Activated CD8-positive, alpha-beta memory T cell treated with anti-CD3 and anti-CD28 coated beads for 4 hours (primary cell): Measurements from ENCODE around the gene SRGAP1.

ENCODE experiments used
- DNase-seq, 2 donors: peaks; one replicate each; pipeline ENCODE4 v3.0.0-alpha.2; 2020; ENCODE audit warnings: low read depth in 2 of 2

Gene SRGAP1

DNA sequence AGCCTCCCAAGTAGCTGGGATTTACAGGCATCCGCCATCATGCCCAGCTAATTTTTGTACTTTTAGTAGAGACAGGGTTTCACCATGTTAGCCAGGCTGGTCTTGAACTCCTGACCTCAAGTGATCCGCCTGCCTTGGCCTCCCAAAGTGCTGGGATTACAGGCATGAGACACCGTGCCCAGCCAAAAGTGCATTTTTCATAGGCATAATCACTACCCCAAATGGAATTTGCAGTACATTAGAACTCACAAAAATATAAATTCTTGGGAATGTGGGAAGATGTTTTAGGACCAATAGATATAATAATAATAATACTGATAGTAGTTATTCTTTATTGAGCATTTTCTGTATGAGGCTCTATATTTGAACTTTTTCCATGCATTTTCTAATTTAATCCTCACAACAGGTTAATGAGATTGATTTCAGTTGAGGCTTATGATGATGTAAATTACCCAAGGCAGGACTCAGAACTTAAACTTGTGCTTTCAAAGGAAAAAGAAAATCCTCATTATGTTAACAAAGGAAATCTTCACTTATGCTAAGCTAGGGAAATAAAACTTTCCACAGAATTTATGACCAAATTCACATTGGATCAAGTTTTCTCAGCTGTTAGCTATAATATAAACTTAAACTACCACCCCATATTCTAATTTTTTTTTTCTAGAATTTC, 121.6 kb downstream of the SRGAP1 start:
- DNase-seq = no peak

DNA sequence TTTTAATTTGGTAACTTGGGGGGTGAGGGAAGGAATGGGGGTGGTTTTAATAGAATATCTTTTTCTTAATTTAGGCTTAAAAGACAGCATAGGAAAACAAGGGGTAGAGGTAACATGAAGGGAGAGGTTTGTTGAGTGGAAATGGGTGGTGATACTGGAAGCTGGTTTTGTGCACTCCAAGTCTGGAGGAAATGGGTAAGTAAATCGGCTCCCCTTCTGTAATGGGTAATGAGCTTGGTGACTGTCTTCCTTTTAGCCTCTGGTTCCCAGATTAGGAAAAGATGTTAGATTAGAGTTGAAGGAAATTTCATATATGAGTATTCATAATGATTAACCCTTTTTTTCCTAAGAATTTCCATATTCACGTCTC, 122.1 kb downstream of the SRGAP1 start:
- no peak for DNase-seq

DNA sequence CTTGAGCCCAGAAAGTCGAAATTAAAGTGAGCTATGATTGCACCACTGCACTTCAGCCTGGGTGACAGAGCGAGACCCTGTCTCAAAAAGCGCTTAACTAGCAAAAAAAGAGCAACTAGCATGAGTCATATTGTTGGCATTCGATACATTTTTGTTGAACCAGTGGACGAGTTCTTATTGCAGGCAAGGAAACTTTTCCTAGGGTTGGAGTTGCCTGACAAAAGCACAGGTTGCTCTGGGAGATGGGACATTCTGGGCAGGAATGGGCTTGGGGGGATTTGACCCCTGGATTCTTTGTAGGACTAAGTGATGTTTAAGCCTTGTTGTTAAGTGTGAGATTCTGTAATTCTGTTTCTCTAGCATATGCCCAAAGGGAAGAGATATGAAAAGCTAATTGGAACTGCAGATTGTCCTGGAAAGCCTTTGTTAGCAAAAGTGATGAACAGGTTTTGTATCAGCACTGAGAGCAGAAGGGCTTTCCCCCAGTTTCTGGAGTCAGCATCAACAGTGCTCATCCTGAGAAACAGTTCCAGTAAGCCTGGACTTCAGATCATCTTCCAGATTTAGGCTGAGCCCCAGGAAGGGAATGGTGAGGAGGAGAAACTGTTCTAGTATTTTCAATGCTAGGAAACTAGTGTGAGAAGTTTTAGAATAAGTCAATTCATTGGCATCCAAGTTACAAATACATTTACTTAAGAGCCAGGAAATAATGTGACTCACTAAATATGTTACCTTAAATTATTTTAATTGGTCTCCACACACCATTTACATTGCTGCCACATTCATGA, 123.1 kb downstream of the SRGAP1 start:
- DNase-seq = no peak

DNA sequence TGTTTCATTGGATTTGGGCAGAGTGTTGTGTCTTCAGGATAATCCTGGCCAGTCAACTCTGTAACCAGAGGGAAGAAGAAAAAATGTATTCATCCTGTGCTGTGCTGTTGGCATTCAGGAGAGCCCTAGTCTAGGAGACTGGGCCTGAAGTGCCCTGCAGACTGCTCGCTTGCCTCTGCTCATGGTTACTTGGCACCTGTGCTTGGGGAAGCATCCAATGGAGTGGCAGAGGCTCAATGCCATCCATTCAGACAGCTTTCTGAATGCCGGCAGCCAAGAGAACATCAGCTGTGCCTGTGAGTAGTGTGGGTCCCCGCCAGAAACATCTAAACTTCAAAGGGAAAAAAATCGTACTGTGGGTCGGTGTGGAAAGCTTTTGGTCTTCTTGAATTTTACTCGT, 124.2 kb downstream of the SRGAP1 start:
- DNase-seq = no peak

DNA sequence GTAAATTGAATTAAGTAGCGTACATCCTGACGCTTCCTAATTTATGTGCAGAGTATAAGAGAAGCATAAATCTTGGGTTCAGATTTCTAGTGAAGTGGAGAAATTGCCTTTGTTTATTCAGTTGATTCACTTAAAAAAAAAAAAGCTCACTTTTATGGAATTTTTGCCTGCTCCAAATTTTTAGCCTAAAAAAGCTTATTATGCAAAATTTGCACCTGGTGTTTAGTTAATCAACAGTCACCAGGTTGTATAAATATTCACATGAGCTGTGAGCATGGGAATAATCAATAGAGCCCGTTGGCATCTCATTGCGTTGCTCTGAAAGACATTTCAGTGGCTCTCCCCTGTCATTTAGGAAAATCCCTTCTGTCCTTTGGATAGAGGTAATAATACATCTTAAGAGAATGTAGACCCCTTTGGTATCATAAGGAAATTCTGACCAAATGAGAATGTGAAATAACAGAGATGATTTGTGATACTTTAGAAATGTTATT, 132.4 kb downstream of the SRGAP1 start:
- DNase-seq = no peak

DNA sequence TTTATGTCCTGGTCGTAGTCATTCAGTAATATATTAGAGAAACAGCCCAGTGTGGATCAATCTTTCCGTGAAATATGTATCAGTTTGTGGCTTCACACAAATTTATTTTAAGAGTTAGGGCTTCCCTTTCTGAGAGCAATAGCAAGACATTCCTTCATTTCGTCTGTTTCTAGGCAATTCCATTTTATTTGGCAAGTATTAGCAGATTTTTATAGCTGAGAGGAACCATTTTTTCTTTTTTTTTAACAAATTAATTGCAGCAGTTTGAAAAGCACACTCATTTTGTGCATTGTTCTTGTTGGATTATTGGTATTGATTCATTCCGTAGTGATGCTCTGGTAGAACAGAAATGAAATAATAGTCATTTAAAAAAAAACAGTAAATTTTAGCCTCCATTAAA, 132.9 kb downstream of the SRGAP1 start:
- DNase-seq = no peak

DNA sequence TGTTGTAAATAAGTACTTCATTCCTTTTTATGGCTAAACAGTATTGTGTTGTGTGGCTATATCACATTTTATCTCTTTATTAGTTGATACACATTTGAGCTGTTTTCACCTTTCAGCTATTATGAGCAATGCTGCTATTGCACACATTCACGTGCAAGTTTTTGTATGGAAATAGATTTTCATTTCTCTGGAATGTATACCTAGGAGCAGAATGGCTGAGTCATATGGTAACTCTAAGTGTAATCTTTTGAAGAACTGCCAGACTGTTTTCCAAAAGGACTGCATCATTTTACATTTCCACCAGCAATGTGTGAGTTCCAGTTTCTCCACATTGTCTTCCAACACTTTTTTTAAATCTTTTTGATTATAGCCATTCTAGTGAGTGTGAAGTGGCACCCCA, 134.0 kb downstream of the SRGAP1 start:
- DNase-seq = no peak

DNA sequence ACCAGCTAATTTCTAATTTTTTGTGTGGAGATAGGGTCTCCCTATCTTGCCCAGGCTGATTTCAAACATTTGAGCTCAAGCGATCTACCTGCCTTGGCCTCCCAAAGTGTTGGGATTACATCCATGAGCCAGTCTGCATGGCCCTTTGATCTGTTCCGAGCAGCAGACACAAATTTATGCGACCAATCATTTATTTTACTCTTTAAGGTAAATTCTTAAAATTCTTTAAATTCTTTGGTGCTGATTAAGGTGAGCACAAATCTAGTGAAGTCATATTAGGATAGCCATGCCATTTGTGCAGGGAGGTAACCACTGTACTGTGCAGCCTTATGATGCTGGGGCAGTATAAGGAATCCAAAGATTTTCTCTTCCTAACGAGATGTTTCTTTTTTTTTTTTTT, 135.7 kb downstream of the SRGAP1 start:
- DNase-seq = no peak

DNA sequence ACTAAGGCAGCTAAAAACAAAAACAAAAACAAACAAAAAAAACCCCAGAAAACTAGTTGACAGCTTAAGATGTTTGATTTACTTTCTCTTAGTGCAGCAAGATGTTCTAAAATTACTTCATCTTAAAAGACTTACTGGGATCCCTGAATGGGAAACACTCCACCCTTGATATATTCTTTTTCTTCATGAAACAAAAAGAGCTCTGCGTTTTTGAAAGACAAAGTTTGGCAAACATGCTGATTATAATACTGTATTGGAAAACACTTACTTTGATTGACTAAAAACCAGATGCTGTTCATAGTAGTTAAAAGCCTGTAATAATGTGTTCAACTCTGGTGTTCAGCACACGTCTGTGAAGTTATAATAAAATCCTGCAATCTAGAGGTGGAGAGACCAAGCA, 136.8 kb downstream of the SRGAP1 start:
- DNase-seq = no peak

DNA sequence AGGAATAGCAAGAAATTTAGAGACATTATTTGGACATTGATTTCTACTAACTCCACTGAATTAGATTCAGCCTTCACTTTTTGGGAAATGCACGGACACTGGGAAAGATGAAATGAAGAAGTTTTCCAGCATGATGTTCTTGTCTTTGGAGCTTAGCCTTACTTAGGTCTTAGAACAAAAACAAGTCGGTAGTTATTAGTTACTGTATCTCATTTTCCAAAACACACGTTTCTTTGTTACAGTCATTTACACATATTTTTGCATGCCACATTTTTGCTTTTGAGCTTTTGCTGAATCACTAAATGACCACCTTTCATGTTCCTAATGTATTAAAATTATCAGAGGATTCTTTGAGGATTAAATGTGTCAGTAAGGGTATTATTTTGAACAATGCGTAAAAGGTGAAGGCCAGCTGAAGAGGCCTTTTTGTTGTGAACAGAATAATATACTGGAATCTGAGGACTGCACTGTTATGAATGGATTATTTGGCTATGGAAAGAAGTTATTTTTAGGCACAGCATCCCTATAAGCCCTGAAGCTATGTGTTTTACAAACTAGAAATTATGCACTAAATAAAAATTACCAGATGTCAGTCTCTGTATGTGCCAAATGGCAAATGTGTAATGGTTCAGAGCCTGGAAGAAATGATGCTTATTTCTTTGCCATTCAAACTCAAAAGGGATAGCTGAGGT, 138.2 kb downstream of the SRGAP1 start:
- no peak for DNase-seq

DNA sequence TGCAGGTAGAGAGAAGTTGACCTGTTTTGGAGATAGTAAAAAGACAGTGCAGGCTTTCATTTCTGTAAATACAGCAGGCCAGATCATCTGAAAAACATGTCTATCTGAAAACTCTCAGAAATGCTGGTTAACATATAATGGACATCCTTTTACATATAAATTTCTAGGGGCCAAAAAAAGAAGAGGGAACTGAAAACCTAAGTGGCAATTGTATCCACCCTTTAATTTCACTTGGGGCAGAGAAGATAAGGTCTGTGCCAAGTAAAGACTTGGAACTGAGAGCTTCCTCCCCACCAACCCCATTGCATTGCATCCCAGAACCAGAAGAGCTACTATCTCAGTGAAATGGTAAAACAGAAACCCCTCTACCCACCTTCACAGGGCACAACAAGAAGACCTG, 141.0 kb downstream of the SRGAP1 start:
- no peak for DNase-seq

DNA sequence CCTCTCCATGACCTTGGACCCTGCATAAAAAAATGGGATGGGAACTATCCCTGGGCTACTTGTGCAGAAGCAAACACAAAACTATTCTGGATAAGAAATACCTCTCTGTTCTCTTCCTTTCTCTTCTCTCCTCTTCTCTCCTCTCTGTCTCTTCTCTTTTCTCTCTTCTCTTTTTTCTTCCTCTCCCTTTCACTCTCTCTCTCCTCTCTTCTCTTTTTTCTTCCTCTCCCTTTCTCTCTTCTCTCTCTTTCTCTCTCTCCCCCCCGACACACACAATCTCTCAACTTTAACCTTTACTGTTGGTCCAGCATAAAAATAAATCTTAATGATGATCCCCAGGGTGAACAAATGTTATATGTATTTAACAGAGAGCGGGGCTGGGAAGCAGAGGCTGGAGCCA, 141.4 kb downstream of the SRGAP1 start:
- no peak for DNase-seq

DNA sequence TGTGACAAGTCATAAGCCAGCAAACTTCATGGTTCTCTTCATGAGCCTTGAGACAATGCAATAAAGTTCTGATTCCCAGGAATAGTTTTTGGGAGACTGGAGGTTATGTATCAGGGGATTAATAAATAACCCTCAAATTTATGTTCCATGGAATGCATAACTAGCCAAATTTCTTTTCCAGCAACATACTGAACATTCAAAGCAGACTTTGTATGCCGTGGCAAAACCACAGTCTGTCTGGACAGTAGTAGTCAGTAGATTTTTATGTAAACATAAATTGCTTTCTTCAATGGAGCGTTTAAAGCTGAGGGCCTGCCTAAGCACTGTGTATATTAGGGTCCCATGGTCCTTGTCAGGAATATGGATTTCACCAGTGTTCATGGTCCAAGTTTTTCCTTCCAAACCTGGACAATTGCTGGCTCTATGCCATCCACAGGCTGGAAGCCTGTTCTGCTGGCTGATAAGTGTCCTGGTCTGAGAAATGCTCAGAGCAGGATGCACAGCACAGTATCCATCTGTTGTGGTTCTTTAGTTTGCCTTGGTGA, 144.9 kb downstream of the SRGAP1 start:
- DNase-seq = no peak

DNA sequence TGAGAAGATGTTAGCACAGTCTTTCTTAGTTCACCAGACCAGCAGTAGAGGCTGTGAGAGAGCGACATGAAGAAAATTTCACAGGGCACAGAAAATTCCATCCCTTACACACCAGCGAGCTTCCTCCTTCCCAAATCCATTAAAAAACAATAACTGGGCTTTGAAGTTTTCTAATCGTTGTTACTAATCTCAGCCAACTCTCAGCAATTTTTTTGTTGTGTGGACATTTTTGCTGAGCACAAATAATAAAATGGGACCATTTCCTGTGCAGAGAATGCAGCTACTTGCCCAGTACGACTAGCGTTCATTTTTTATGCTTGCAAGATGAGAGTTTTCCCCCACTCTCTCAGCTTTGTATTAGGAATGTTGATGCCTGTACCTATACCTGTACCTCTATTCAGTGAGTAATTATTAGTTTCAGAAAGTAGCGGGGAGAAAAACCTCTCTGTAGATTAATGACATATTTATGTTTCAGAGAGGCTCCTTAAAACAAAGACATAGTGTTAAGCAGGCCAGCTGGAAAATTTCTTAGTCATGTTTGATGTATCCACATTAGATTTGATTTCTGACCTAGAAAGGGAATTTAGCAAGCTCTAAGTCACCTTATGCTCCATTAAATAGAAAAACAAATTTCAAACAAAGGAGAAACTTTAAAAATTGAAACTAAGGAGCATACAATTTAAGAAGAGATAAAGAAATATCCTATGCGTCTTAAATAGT, 146.5 kb downstream of the SRGAP1 start:
- no peak for DNase-seq

DNA sequence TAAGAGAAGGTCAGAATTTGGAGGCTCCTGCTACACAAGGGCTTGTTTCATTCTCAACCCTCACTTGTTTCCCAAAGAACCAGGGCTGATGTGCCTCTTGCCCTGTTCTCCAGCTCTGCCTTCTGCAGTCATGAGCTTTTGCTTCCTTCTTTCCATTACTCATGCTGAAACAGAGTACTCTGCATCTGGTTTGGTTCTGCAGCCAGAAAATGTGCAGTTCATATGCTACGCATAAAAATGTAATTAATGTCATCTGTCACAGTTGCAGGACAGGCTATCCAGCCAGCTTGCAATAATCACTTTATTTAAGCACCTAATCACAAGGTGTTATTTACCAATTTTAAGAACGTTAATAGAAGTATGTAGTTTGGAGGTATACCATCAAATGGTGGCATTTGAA, 150.2 kb downstream of the SRGAP1 start:
- no peak for DNase-seq

DNA sequence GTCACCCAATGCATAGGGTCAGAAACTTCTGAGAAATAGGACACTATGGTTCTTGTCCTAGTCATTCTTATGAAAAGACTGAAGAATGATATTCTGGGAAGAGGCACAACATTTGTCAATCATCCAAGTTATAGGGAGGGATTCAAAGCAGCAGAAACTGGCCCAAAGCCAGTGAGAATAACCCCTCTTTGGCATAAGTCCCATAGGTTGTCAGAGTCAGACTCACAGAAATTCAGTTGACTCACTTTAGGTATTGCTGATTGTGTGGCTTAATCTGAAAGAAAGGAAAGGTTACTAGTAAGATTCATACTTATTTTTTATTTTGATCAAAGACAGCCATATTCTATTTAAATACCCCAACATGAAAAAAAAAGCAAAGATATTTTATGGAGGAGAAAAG, 151.0 kb downstream of the SRGAP1 start:
- DNase-seq = no peak

DNA sequence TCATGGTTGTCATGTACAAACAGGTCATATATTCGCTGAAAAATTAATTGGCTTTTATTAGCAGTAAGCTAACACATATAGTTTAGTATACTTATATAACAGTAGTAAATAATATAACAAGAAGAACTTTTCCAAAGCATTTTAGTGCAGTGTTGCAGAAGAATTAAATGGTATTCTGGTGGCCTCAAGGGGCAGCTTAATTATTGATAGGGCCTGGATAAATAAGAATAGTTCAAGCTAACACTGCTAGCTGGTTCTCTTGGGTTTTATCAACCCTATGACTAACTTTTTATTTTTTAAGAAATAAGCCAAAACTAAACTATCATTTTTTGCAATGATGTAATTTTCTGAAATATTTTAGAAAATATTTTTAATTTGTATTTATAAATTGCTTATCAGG, 152.1 kb downstream of the SRGAP1 start:
- no peak for DNase-seq

DNA sequence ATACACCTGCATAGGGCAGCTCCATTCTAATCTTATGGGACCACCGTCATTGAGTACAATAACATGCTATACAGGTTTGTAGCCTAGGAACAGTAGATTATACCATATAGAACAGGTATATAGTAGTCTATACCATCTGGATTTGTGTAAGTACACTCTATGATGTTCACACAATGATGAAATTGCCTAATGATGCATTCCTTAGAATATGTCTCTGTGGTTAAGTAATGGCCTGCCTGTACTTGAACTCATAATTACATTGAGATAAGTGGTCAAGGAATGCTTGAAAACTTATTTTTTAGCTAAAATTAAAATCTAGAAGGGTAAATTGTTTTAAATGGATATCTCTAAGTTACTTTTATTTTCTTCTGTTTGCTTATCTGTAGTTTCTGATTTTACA, 152.7 kb downstream of the SRGAP1 start:
- DNase-seq = no peak

DNA sequence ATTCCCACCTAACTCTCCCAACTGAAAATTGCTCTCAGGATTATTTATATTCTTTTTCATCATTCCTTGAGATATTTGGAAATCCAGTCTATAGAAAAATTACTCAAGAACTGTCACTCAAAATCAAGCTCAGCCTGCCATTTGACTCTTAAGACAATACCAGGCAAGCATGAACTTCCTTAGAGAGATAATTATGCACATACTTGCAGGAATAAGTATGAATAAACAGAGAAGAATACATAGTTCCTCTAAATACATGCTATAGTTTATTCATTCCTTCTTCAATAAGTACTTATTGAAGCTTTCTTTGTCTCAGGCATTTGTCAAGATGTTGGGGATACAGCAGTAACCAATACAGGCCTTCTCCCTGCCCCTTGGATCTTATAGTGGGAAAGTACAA, 154.1 kb downstream of the SRGAP1 start:
- no peak for DNase-seq

DNA sequence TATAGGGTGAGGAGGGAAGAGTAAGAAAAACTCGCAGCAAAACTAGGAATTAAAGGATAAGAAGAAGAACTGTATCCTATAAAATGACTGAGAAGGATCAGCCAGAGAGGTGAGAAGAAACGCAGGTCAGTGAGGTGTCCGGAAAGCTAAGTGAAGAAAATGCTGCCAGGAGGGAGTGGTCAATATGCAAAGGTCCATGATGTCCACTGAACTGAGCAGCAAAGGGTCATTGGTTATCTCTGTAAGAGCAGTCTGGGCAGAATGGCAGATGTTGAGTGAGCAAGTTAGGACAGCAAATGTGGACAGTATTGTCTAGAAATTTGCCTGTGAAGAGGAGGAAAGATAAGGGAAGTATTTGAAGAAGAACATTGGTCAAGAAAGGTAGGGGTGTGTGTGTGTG, 155.4 kb downstream of the SRGAP1 start:
- no peak for DNase-seq

DNA sequence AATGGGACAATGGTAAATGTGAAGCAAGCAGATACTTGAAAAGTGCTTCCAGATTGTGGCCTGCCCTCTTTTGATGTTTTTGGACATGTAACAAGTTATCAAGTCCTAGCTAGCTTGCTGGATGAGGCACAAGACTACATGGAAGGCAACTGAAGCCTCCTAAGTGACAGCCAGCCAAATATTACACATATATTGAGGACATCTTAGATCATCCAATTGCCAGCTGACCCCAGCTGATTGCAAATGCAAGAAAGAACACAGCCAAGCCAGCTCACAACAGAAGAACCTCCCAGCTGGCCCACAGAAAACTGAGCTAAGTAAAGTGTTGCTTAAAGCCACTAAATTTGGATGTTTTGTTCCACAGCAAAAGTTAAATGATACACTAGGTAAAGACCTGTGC, 156.9 kb downstream of the SRGAP1 start:
- no peak for DNase-seq

DNA sequence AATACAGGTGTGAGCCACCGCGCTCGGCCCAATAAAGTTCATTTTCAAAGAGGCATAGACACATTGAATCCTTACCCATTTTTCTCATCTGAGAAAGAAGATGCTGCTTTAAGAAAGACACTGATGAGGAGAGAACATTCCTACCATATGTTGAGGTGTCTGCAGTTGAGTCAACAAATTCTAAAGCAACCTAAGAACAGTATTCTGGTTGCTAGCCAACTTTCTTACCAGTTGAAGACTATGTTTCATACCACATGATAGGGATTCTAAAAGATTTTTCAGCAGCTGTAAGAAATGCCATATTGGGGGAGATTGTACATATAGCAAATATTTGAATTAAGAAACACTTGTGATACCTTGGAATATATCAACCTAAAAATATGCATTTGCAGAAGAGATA, 160.1 kb downstream of the SRGAP1 start:
- DNase-seq = no peak
